Measurements from ENCODE around the gene DLX2.
"Not testable (repeated sequence)": the region's sequence is repeated elsewhere in the genome, so short reads cannot be mapped to it uniquely, and the experiment has no call there.

DNA sequence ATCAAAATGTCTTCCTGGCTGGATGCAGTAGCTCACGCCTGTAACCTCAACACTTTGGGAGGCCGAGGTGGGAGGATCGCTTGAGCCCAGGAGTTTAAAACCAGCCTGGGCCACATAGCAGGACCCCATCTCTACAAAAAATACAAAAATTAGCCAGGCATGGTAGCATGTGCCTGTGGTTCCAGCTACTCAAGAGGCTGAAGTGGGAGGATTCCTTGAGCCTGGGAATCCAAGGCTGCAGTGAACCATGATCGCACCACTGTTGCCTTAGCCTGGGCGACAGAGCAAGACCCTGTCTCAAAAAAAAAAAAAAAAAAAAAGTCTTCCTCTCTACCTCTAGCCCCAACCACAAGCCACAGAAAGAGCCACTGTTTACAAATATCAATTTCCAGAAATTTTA is 42.6 kb downstream of the DLX2 start:
- TF ChIP-seq POLR2AphosphoS5 (IDR thresholded peaks at IDR 0.05) = not testable (repeated sequence)
- TF ChIP-seq, protein P1, sequence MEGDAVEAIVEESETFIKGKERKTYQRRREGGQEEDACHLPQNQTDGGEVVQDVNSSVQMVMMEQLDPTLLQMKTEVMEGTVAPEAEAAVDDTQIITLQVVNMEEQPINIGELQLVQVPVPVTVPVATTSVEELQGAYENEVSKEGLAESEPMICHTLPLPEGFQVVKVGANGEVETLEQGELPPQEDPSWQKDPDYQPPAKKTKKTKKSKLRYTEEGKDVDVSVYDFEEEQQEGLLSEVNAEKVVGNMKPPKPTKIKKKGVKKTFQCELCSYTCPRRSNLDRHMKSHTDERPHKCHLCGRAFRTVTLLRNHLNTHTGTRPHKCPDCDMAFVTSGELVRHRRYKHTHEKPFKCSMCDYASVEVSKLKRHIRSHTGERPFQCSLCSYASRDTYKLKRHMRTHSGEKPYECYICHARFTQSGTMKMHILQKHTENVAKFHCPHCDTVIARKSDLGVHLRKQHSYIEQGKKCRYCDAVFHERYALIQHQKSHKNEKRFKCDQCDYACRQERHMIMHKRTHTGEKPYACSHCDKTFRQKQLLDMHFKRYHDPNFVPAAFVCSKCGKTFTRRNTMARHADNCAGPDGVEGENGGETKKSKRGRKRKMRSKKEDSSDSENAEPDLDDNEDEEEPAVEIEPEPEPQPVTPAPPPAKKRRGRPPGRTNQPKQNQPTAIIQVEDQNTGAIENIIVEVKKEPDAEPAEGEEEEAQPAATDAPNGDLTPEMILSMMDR (IDR thresholded peaks at IDR 0.05; ENCODE audit: poor library complexity, severe bottlenecking) = not testable (repeated sequence)

Measured in neural cell (in vitro differentiated cells).